ENCODE data around the gene A3GALT2. TPM values are rescaled to one million over a fixed set of nuclear protein-coding genes. Genes with fewer than 3 reads are reported as not detected.

A3GALT2 gene
- total and polyA plus RNA-seq, 4 donors = not detected

GRCh38 chr1:33364565-33364918 is 43.6 kb upstream of the A3GALT2 start (continued):
- no peak for TF ChIP-seq RAD21 (IDR thresholded peaks at IDR 0.05)
- TF ChIP-seq HNF4G (IDR thresholded peaks at IDR 0.05) = no peak

GRCh38 chr1:33363470-33363861 is 42.6 kb upstream of the A3GALT2 start:
- no peak overlapping the region for H3K4me3 ChIP-seq (ENCODE audit: low read depth in 1 of 3, low read length in 3 of 3)
- WGBS = 78% methylated on average over 5 of the region's 5 CpGs
- H3K9ac ChIP-seq (ENCODE audit: low read depth in 1 of 2, low read length in 2 of 2) = no peak overlapping the region
- no peak for DNase-seq (ENCODE audit: low spot score)
- TF ChIP-seq FOXA1 (IDR thresholded peaks at IDR 0.05) (no peak), RXRA (IDR thresholded peaks at IDR 0.05) (no peak), MAX (IDR thresholded peaks at IDR 0.05) (no peak), NR2F2 (IDR thresholded peaks at IDR 0.05) (no peak), HNF4A (conservative IDR thresholded peaks at IDR 0.05) (no peak), SP1 (IDR thresholded peaks at IDR 0.05) (no peak), GABPA (IDR thresholded peaks at IDR 0.05 in 1 of 2, conservative IDR thresholded peaks at IDR 0.05 in 1 of 2) (no peak), RAD21 (IDR thresholded peaks at IDR 0.05) (no peak), HNF4G (IDR thresholded peaks at IDR 0.05) (no peak), TAF1 (conservative IDR thresholded peaks at IDR 0.05) (no peak), ZBTB33 (IDR thresholded peaks at IDR 0.05) (no peak), YY1 (IDR thresholded peaks at IDR 0.05) (no peak), JUND (IDR thresholded peaks at IDR 0.05) (no peak)
- H3K27ac ChIP-seq (ENCODE audit: low read depth in 1 of 2, low read length in 2 of 2) = peak overlapping the region in 1 of 2 donors; percentile 28
- H3K9me3 ChIP-seq (ENCODE audit: control insufficient read depth in 4 of 4, low read length in 3 of 4) = no peaks in the 10 kb centered on the region
- H3K36me3 ChIP-seq (ENCODE audit: control insufficient read depth in 4 of 4, insufficient read depth in 3 of 4, low read depth in 1 of 4, low read length in 3 of 4) = no peaks in the 10 kb centered on the region
- H3K4me1 ChIP-seq (ENCODE audit: control insufficient read depth in 4 of 4, insufficient read depth in 4 of 4, low read length in 3 of 4) = peaks cover 0 to 4% (median 0%) of the 10 kb centered on the region in 4 donors
- H3K27me3 ChIP-seq (ENCODE audit: control insufficient read depth in 4 of 4, insufficient read depth in 4 of 4, low read length in 3 of 4) = no peaks in the 10 kb centered on the region

- DNase-seq (ENCODE audit: low spot score) = no peak
- Histone ChIP-seq H3K4me1 (ENCODE audit: control insufficient read depth in 4 of 4, insufficient read depth in 4 of 4, low read length in 3 of 4) (peaks cover 0 to 4% (median 0%) of the 10 kb centered on the region in 4 donors), H3K9me3 (ENCODE audit: control insufficient read depth in 4 of 4, low read length in 3 of 4) (no peaks in the 10 kb centered on the region), H3K27ac (ENCODE audit: low read depth in 1 of 2, low read length in 2 of 2) (no peak overlapping the region), H3K9ac (ENCODE audit: low read depth in 1 of 2, low read length in 2 of 2) (no peak overlapping the region), H3K36me3 (ENCODE audit: control insufficient read depth in 4 of 4, insufficient read depth in 3 of 4, low read depth in 1 of 4, low read length in 3 of 4) (no peaks in the 10 kb centered on the region), H3K27me3 (ENCODE audit: control insufficient read depth in 4 of 4, insufficient read depth in 4 of 4, low read length in 3 of 4) (no peaks in the 10 kb centered on the region), H3K4me3 (ENCODE audit: low read depth in 1 of 3, low read length in 3 of 3) (no peak overlapping the region)
- TF ChIP-seq EGR1 (IDR thresholded peaks at IDR 0.05; ENCODE audit: low read depth in 2 of 2) (no peak), JUND (IDR thresholded peaks at IDR 0.05) (no peak), FOXA1 (IDR thresholded peaks at IDR 0.05) (no peak), NR2F2 (IDR thresholded peaks at IDR 0.05) (no peak), TAF1 (conservative IDR thresholded peaks at IDR 0.05) (no peak), ZBTB33 (IDR thresholded peaks at IDR 0.05) (no peak), REST (IDR thresholded peaks at IDR 0.05) (no peak), RXRA (IDR thresholded peaks at IDR 0.05) (no peak), HNF4G (IDR thresholded peaks at IDR 0.05) (no peak), HNF4A (conservative IDR thresholded peaks at IDR 0.05) (no peak), MAX (IDR thresholded peaks at IDR 0.05) (no peak), SP1 (IDR thresholded peaks at IDR 0.05) (no peak), ATF3 (IDR thresholded peaks at IDR 0.05) (no peak), CTCF (IDR thresholded peaks at IDR 0.05; ENCODE audit: low read depth, low read length, missing input control) (no peak), GABPA (IDR thresholded peaks at IDR 0.05 in 1 of 2, conservative IDR thresholded peaks at IDR 0.05 in 1 of 2) (no peak), YY1 (IDR thresholded peaks at IDR 0.05) (no peak), RAD21 (IDR thresholded peaks at IDR 0.05) (no peak), FOXA2 (IDR thresholded peaks at IDR 0.05) (no peak)
- WGBS = 83% methylated on average over 5 of the region's 5 CpGs
Measured at GRCh38 chr1:33363021-33363420, 42.1 kb upstream of the A3GALT2 start.
